Gastroesophageal sphincter (tissue), 3 donors: ENCODE data around the gene CHST8.

Experiments used
- CTCF ChIP-seq, 4 experiments: fragments of 200-600 bp in 2 of 4; fragments of 450-650 bp in 2 of 4; sonication (generic) in 1 of 4; IDR thresholded peaks; one replicate each; pipeline ENCODE4 v1.5.1; 2017 to 2019; ENCODE audit warnings: antibody characterized with exemption in 4 of 4, mild to moderate bottlenecking in 2 of 4, moderate library complexity in 2 of 4
- EP300 ChIP-seq: sonication (generic); formaldehyde crosslinking; IDR thresholded peaks from one replicate; pipeline ENCODE4 v1.6.1; 2017; ENCODE audit warnings: antibody characterized with exemption, mild to moderate bottlenecking
- POLR2A ChIP-seq, 2 donors: fragments of 450-650 bp; IDR thresholded peaks; one replicate each; pipeline ENCODE4 v1.6.1; 2017; ENCODE audit warnings: antibody characterized with exemption in 2 of 2, mild to moderate bottlenecking in 2 of 2, moderate library complexity in 1 of 2

GRCh38 chr19:33634361-33635091 is 12.8 kb downstream of the CHST8 start:
- TF ChIP-seq POLR2A (IDR thresholded peaks at IDR 0.05) (no peak), EP300 (no peak), CTCF (IDR thresholded peaks at IDR 0.05) (no peak)
